SU-DHL-6 (cell line): Measurements from ENCODE around the gene LTB4R2.

ENCODE experiments used
- CTCF ChIP-seq: fragments of 200-600 bp; sonication (generic); IDR thresholded peaks from one replicate; pipeline ENCODE4 v1.5.1; 2017; ENCODE audit warnings: antibody characterized with exemption, mild to moderate bottlenecking, low read length, moderate library complexity; ENCODE audit not compliant: insufficient read depth, poor library complexity, severe bottlenecking
- EZH2phosphoT487 ChIP-seq: fragments of 200-600 bp; sonication (generic), shearing (Covaris generic); conservative IDR thresholded peaks from 2 replicates; pipeline ENCODE4 v1.6.1; 2018; ENCODE audit warnings: mild to moderate bottlenecking, antibody characterized with exemption, low read length, moderate library complexity, mixed read lengths

GRCh38 chr14:24269368-24269767, 40.6 kb upstream of the LTB4R2 start:
- TF ChIP-seq CTCF (no peak), EZH2phosphoT487 (no peak)
